ENCODE results near the gene SLC38A8.

SLC38A8 gene

DNA sequence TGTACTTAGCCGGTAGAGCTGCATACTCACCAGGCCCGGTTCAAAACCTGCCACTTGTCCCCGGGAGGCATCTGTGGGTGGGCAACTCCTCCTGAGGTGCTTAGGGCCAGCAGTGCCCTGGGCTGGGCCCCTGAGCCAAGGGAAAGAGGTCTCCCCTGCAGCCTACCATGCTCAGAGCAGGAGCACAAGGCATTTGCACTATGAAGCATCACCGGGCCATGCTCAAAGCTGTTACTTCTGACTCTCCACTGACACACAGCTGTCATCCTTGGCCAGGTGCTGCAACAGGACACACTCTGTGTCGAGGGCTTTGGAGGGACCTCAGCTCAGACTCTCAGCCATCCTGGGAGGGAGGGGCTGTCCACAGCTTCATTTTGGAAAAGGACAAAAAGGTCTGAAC is 37.2 kb downstream of the SLC38A8 start:
- H3K4me3 ChIP-seq (ENCODE audit: low read length) = no peak overlapping the region
- TF ChIP-seq, protein P1, sequence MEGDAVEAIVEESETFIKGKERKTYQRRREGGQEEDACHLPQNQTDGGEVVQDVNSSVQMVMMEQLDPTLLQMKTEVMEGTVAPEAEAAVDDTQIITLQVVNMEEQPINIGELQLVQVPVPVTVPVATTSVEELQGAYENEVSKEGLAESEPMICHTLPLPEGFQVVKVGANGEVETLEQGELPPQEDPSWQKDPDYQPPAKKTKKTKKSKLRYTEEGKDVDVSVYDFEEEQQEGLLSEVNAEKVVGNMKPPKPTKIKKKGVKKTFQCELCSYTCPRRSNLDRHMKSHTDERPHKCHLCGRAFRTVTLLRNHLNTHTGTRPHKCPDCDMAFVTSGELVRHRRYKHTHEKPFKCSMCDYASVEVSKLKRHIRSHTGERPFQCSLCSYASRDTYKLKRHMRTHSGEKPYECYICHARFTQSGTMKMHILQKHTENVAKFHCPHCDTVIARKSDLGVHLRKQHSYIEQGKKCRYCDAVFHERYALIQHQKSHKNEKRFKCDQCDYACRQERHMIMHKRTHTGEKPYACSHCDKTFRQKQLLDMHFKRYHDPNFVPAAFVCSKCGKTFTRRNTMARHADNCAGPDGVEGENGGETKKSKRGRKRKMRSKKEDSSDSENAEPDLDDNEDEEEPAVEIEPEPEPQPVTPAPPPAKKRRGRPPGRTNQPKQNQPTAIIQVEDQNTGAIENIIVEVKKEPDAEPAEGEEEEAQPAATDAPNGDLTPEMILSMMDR (IDR thresholded peaks at IDR 0.05; ENCODE audit: insufficient read depth, low read depth, low read length, missing control alignments) = no peak
- no peak for DNase-seq (ENCODE audit: low read depth)

GRCh38 chr16:84004442-84004841 is 38.2 kb downstream of the SLC38A8 start:
- TF ChIP-seq, protein P1 (IDR thresholded peaks at IDR 0.05; ENCODE audit: insufficient read depth, low read depth, low read length, missing control alignments) = no peak
- no peak for DNase-seq (ENCODE audit: low read depth)
- no peak overlapping the region for H3K4me3 ChIP-seq (ENCODE audit: low read length)

DNA sequence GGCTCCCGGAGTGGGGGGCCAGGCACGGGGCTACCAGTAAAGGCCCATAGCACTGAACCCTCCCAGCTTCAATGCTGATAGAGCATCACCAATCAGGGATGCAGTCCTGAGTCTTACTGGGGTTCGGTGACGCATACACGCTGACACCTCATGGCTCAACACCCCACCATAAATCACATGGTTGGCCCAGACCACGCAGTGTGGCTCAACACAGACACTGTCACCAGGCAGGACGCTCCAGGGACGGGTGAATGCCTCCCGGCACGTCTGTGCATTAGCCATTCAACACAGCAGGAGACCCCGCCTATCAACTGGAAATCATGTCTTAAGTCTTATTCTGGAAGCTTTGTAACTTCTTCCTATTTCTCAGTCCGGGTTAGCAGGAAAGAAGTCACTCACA is 39.6 kb downstream of the SLC38A8 start:
- H3K4me3 ChIP-seq (ENCODE audit: low read length) = no peak overlapping the region
- TF ChIP-seq, protein P1 (IDR thresholded peaks at IDR 0.05; ENCODE audit: insufficient read depth, low read depth, low read length, missing control alignments) = no peak
- DNase-seq (ENCODE audit: low read depth) = no peak

DNA sequence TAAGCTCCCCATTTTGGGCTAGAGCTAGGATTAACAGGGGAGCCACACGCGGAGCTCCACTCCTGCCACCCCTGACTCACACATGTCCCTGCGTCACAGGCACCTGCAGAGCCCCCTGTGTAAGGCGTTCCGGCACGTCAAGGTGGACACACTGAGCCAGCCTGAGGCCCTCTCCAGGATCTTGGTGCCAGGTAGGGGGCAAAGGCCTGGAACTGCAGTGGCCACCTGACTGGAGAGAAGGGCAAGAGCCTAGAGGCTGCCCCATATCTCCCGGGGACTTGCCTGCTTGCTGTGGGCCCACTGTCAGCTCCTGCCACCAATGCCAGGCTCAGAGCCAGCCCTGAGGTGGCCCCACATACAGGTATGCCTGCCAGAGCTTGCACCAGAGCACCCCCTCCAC is 40.9 kb downstream of the SLC38A8 start:
- no peak overlapping the region for H3K4me3 ChIP-seq (ENCODE audit: low read length)
- DNase-seq (ENCODE audit: low read depth) = no peak
- TF ChIP-seq, protein P1 (IDR thresholded peaks at IDR 0.05; ENCODE audit: insufficient read depth, low read depth, low read length, missing control alignments) = no peak

DNA sequence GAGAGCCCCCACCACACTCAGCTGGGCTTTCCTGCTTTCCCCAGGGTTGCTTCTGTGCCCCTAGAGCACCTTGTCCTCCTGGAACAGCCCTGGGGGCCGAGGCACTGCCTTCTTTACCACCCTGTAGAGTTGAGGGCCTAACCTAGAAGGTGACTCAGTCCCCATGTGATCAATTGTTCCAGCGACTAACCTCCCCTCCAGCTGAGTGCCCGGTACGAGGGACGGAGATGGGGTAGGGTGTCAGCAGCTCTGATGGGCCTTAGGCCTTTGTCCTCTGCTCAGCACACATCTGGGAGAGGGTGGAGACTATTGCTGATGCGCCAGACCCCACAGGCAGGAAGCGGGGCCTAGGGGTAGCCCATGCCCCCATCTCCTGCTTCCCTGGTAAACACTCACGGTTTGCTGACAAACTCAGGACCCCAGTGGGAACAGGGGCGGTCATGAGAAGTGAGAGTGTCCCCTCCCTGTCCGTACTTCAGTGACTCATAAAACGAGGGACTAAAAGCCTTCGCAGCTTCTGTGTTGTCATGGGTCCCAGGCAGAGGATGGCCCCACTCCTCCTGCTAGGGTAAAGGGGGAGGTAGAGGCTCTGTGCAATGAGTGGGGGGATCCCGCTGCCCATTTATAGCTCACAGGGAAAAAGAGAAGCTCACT is 41.5 kb downstream of the SLC38A8 start:
- TF ChIP-seq, protein P1 (IDR thresholded peaks at IDR 0.05; ENCODE audit: insufficient read depth, low read depth, low read length, missing control alignments) = no peak

GRCh38 chr16:83998091-83998490 is 44.5 kb downstream of the SLC38A8 start:
- no peak overlapping the region for H3K4me3 ChIP-seq (ENCODE audit: low read length)
- no peak for DNase-seq (ENCODE audit: low read depth)
- TF ChIP-seq, protein P1 (IDR thresholded peaks at IDR 0.05; ENCODE audit: insufficient read depth, low read depth, low read length, missing control alignments) = no peak

More for the DNA sequence above, 41.5 kb downstream of the SLC38A8 start:
- H3K4me3 ChIP-seq (ENCODE audit: low read length) = no peak overlapping the region
- DNase-seq (ENCODE audit: low read depth) = no peak
